HEK293 (cell line): ENCODE data around the gene MED17.

ENCODE experiments used
- TCF7L2 ChIP-seq: IDR thresholded peaks from 2 replicates; pipeline ENCODE4 v1.6.1; 2011; ENCODE audit warnings: low read depth, mild to moderate bottlenecking, inconsistent platforms, low read length, moderate library complexity, borderline replicate concordance
- ZBTB8A ChIP-seq: fragments of 450-650 bp; formaldehyde crosslinking; IDR thresholded peaks from 2 replicates; pipeline ENCODE4 v1.5.1; 2016; ENCODE audit warnings: missing biosample characterization, missing genetic modification characterization
- ZNF121 ChIP-seq: fragments of 450-650 bp; formaldehyde crosslinking; IDR thresholded peaks from 2 replicates; pipeline ENCODE4 v1.5.1; 2016; ENCODE audit warnings: missing biosample characterization, missing genetic modification characterization
- ZNF292 ChIP-seq: fragments of 450-650 bp; formaldehyde crosslinking; IDR thresholded peaks from 2 replicates; pipeline ENCODE4 v1.5.1; 2016; ENCODE audit warnings: low read depth, missing biosample characterization, missing genetic modification characterization, borderline replicate concordance
- ZNF645 ChIP-seq: fragments of 450-650 bp; formaldehyde crosslinking; IDR thresholded peaks from 2 replicates; pipeline ENCODE4; 2016; ENCODE audit warnings: missing biosample characterization, missing genetic modification characterization

- TF ChIP-seq ZNF292 (tag by site-specific recombination) (no peak), TCF7L2 (no peak), ZNF121 (tag by site-specific recombination) (no peak), ZNF645 (tag by site-specific recombination) (no peak), ZBTB8A (tag by site-specific recombination) (no peak)
Measured at GRCh38 chr11:93827363-93827762, 43.3 kb downstream of the MED17 start.
